H1 (cell line): ENCODE data around the gene PRF1. TPM values are rescaled to one million over a fixed set of nuclear protein-coding genes. Genes with fewer than 3 reads are reported as not detected.

Source experiments
- CTCF ChIA-PET: fragments of 300-600 bp; sonication (Branson Sonifier 250); formaldehyde crosslinking; loops from one replicate; lab custom pipeline; 2021; ENCODE audit not compliant: partially characterized antibody; lab: Charles Lee
- POLR2A ChIA-PET: fragments of 300-600 bp; sonication (Branson Sonifier 250); formaldehyde crosslinking; loops from one replicate; lab custom pipeline; 2021; ENCODE audit warnings: inconsistent platforms; ENCODE audit not compliant: partially characterized antibody; lab: Charles Lee
- DNase-seq, 2 experiments: peaks; one replicate each; pipeline versions ENCODE4 v3.0.0 to v3.0.0-alpha.2; 2010 to 2022; ENCODE audit warnings: low spot score in 2 of 2, low read depth in 1 of 2, mixed read lengths in 1 of 2
- FAIRE-seq: peaks from 2 replicates; lab custom pipeline; 2011; peaks lifted over from hg19 to GRCh38; lab: Jason Lieb, UNC
- H2AFZ ChIP-seq: 2 replicates; pipeline ENCODE4 v1.8.1; 2012; ENCODE audit warnings: low read length, inconsistent platforms
- H2AK5ac ChIP-seq: 2 replicates; pipeline ENCODE4 v1.6.1; 2013; ENCODE audit warnings: low read depth, low read length
- H2BK120ac ChIP-seq: replicated peaks from 2 replicates; pipeline ENCODE3; 2013; ENCODE audit warnings: low read depth, low read length, inconsistent platforms
- H2BK12ac ChIP-seq: 2 replicates; pipeline ENCODE4 v1.6.1; 2013; ENCODE audit warnings: low read depth, low read length
- H2BK15ac ChIP-seq: 2 replicates; pipeline ENCODE4 v1.6.1; 2013; ENCODE audit warnings: low read length
- H2BK20ac ChIP-seq: 2 replicates; pipeline ENCODE4 v1.6.1; 2013; ENCODE audit warnings: low read length
- H2BK5ac ChIP-seq: 2 replicates; pipeline ENCODE4 v1.6.1; 2013; ENCODE audit warnings: low read depth, low read length
- H3K14ac ChIP-seq: 2 replicates; pipeline ENCODE4 v1.6.1; 2013; ENCODE audit warnings: inconsistent platforms; ENCODE audit not compliant: insufficient read length
- H3K18ac ChIP-seq: 2 replicates; pipeline ENCODE4 v1.6.1; 2013; ENCODE audit warnings: low read length; ENCODE audit errors: extremely low read depth
- H3K23ac ChIP-seq: 2 replicates; pipeline ENCODE4 v1.6.1; 2013; ENCODE audit warnings: inconsistent platforms; ENCODE audit not compliant: insufficient read length
- H3K23me2 ChIP-seq: 2 replicates; pipeline ENCODE4 v1.6.1; 2013; ENCODE audit warnings: low read depth, low read length
- H3K27ac ChIP-seq: 2 replicates; pipeline ENCODE4 v1.6.1; 2011; ENCODE audit warnings: low read depth, low read length, inconsistent platforms
- H3K27me3 ChIP-seq, 4 experiments: replicated peaks in 1 of 4; 1 replicate in 1 of 4; 2 replicates in 3 of 4; pipeline versions ENCODE4 v1.6.1 to v1.8.1; 2011 to 2013; ENCODE audit warnings: low read length in 3 of 4, mild to moderate bottlenecking in 3 of 4, inconsistent platforms in 2 of 4, mixed read lengths in 2 of 4, moderate library complexity in 1 of 4; ENCODE audit not compliant: control insufficient read depth in 3 of 4, insufficient read depth in 3 of 4; ENCODE audit errors: extremely low read depth in 1 of 4
- H3K36me3 ChIP-seq, 4 experiments: 2 replicates each; pipeline versions ENCODE4 v1.6.1 to v1.8.1; 2011 to 2013; ENCODE audit warnings: mild to moderate bottlenecking in 4 of 4, low read length in 3 of 4, moderate library complexity in 2 of 4, control low read depth in 1 of 4, inconsistent platforms in 1 of 4; ENCODE audit not compliant: insufficient read depth in 4 of 4, control insufficient read depth in 2 of 4
- H3K4ac ChIP-seq: replicated peaks from 2 replicates; pipeline ENCODE3; 2013; ENCODE audit warnings: low read length, low read depth, mixed read lengths, inconsistent platforms; ENCODE audit not compliant: insufficient read length
- H3K4me1 ChIP-seq, 4 experiments: replicated peaks in 1 of 4; 1 replicate in 1 of 4; 2 replicates in 3 of 4; pipeline versions ENCODE4 v1.6.1 to v1.8.1; 2011 to 2013; ENCODE audit warnings: low read length in 3 of 4, inconsistent platforms in 2 of 4, mixed read lengths in 1 of 4; ENCODE audit not compliant: insufficient read depth in 4 of 4, control insufficient read depth in 3 of 4
- H3K4me2 ChIP-seq, 2 experiments: 2 replicates each; pipeline versions ENCODE4 v1.6.1 to v1.8.1; 2011 to 2013; ENCODE audit warnings: low read depth in 2 of 2, low read length in 2 of 2, control low read depth in 1 of 2, inconsistent platforms in 1 of 2, mild to moderate bottlenecking in 1 of 2; ENCODE audit not compliant: insufficient read depth in 1 of 2
- H3K4me3 ChIP-seq, 4 experiments: fragments of 200-600, 300-600 bp in 1 of 4; sonication (generic), shearing (Covaris generic), sonication (Bioruptor Twin) in 1 of 4; 2 replicates each; pipeline versions ENCODE4 v1.5.1 to v1.8.1; 2011 to 2016; ENCODE audit warnings: low read length in 4 of 4, low read depth in 3 of 4, control low read depth in 2 of 4, inconsistent platforms in 2 of 4, mild to moderate bottlenecking in 2 of 4, mixed read lengths in 1 of 4, moderate library complexity in 1 of 4; ENCODE audit not compliant: insufficient read depth in 2 of 4; ENCODE audit errors: extremely low read depth in 1 of 4
- H3K56ac ChIP-seq: replicated peaks from 2 replicates; pipeline ENCODE3; 2013; ENCODE audit warnings: low read depth, mild to moderate bottlenecking, mixed read lengths, low read length, inconsistent platforms; ENCODE audit not compliant: insufficient read length
- H3K79me1 ChIP-seq: 2 replicates; pipeline ENCODE4 v1.6.1; 2013; ENCODE audit warnings: low read depth, low read length, control low read depth
- H3K79me2 ChIP-seq, 2 experiments: 2 replicates each; pipeline versions ENCODE4 v1.6.1 to v1.8.1; 2012 to 2013; ENCODE audit warnings: low read length in 2 of 2, mild to moderate bottlenecking in 2 of 2, inconsistent platforms in 1 of 2; ENCODE audit not compliant: insufficient read depth in 2 of 2, control insufficient read depth in 1 of 2
- H3K9ac ChIP-seq, 4 experiments: replicated peaks in 1 of 4; 1 replicate in 1 of 4; 2 replicates in 3 of 4; pipeline versions ENCODE4 v1.6.1 to v1.8.1; 2011 to 2013; ENCODE audit warnings: low read depth in 3 of 4, low read length in 3 of 4, control low read depth in 2 of 4, mild to moderate bottlenecking in 2 of 4, moderate library complexity in 2 of 4, inconsistent platforms in 1 of 4; ENCODE audit errors: extremely low read depth in 1 of 4
- H3K9me3 ChIP-seq, 2 experiments: 2 replicates each; pipeline versions ENCODE4 v1.6.1 to v1.8.1; 2012 to 2013; ENCODE audit warnings: mild to moderate bottlenecking in 2 of 2, moderate library complexity in 2 of 2, control low read depth in 1 of 2, inconsistent platforms in 1 of 2, low read depth in 1 of 2, low read length in 1 of 2, mixed read lengths in 1 of 2; ENCODE audit not compliant: insufficient read depth in 2 of 2
- H4K20me1 ChIP-seq, 2 experiments: replicated peaks in 1 of 2; 2 replicates each; pipeline versions ENCODE3 to v1.8.1; 2011 to 2013; ENCODE audit warnings: inconsistent platforms in 2 of 2, low read length in 2 of 2, mild to moderate bottlenecking in 1 of 2; ENCODE audit not compliant: insufficient read depth in 2 of 2, control insufficient read depth in 1 of 2
- H4K5ac ChIP-seq: 2 replicates; pipeline ENCODE4 v1.6.1; 2013; ENCODE audit warnings: low read length, low read depth, mixed read lengths, inconsistent platforms; ENCODE audit not compliant: insufficient read length
- H4K8ac ChIP-seq: 2 replicates; pipeline ENCODE4 v1.8.0; 2013; ENCODE audit warnings: mild to moderate bottlenecking, moderate library complexity, low read length, inconsistent platforms; ENCODE audit not compliant: insufficient read depth; ENCODE audit errors: extremely low read depth
- H4K91ac ChIP-seq: replicated peaks from 2 replicates; pipeline ENCODE3; 2013; ENCODE audit warnings: low read length, mixed read lengths, inconsistent platforms; ENCODE audit not compliant: insufficient read length
- BRCA1 ChIP-seq: IDR thresholded peaks from 2 replicates; pipeline ENCODE4 v1.6.1; 2012; ENCODE audit warnings: low read depth, low read length, improper control_type of control experiment
- CBX8 ChIP-seq: fragments of 300-800, 300-1000 bp; sonication (generic); IDR thresholded peaks from 2 replicates; pipeline ENCODE4 v1.7.1; 2016; ENCODE audit warnings: low read depth, low read length, borderline replicate concordance
- MAFK ChIP-seq: IDR thresholded peaks from 2 replicates; pipeline ENCODE4 v1.6.1; 2012; ENCODE audit warnings: low read depth, mild to moderate bottlenecking, improper control_type of control experiment, low read length
- RAD21 ChIP-seq, 2 experiments: IDR thresholded peaks in 1 of 2; conservative IDR thresholded peaks in 1 of 2; 2 replicates each; pipeline ENCODE4 v1.6.1; 2011; ENCODE audit warnings: low read depth in 2 of 2, low read length in 2 of 2, improper control_type of control experiment in 1 of 2, inconsistent platforms in 1 of 2, mild to moderate bottlenecking in 1 of 2, moderate library complexity in 1 of 2
- SRF ChIP-seq: IDR thresholded peaks from 2 replicates; pipeline ENCODE4 v1.6.1; 2011; ENCODE audit warnings: mild to moderate bottlenecking, low read depth, low read length, moderate library complexity
- SUZ12 ChIP-seq: fragments of 200-600 bp; sonication (generic); IDR thresholded peaks from 2 replicates; pipeline ENCODE4 v1.6.1; 2012; ENCODE audit warnings: mild to moderate bottlenecking, inconsistent platforms, low read length, moderate library complexity, mixed read lengths
- WGBS, 2 experiments: shearing (Covaris generic) in 1 of 2; methylation state at CpG; one replicate each; pipeline versions ENCODE4 v1.1.6 to v1.1.7; 2013 to 2015; ENCODE audit warnings: low lambda C conversion rate in 2 of 2, mixed read lengths in 2 of 2, inconsistent platforms in 1 of 2, low coverage in 1 of 2, missing lambda C conversion rate in 1 of 2; ENCODE audit not compliant: insufficient replicate concordance in 2 of 2, insufficient coverage in 1 of 2, insufficient read length in 1 of 2; ENCODE audit errors: extremely low coverage in 1 of 2, missing lambda C conversion rate in 1 of 2; 5-methylcytosine and 5-hydroxymethylcytosine counted together
- polyA plus RNA-seq, 7 experiments: library from polyadenylated mRNA; depleted of rRNA in 3 of 7; stranded (reverse) in 5 of 7; unstranded in 2 of 7; fragments of >200 nt in 5 of 7; fragments of 200-250 nt in 2 of 7; gene quantifications; 1 replicate in 5 of 7; 2 replicates in 1 of 7; 4 replicates in 1 of 7; pipeline versions ENCODE4 v1.2.1 to v1.2.3, GENCODE V29; 2011 to 2013; ENCODE audit warnings: missing spikeins in 2 of 7, mixed read lengths in 2 of 7
- total RNA-seq: library from RNA; stranded (reverse); fragmentation: NEBNext Ultra II Directional; extraction: Animal tissue kit (Norgen Biotek cat#: 25700); gene quantifications from 2 replicates; pipeline ENCODE4 v1.2.1, GENCODE V29; 2021

PRF1 gene
- total and polyA plus RNA-seq, 2 of the 8 experiments (the other 6 are each of a cell fraction or from before 2014, with no cell fraction given): 0.15 TPM; not detected in 1

- peaks cover 0 to 6% (median 4%) of the 10 kb centered on the region in 4 experiments; a peak in 5 of 7 replicates for H3K4me1 ChIP-seq
- H3K4me2 ChIP-seq: no peak overlapping the region
- no peak overlapping the region for H3K23ac ChIP-seq
- H3K27me3 ChIP-seq: no peaks in the 10 kb centered on the region
- no peaks in the 10 kb centered on the region for H3K36me3 ChIP-seq
- H2BK20ac ChIP-seq: no peak overlapping the region; the same call in 1 of the 2 replicates
- peak; percentile 36 for FAIRE-seq
- H2AK5ac ChIP-seq: no peak overlapping the region
- DNase-seq: peak; percentile 31 to 66
- H3K9me3 ChIP-seq: no peaks in the 10 kb centered on the region
- no peak overlapping the region; the same call in 1 of the 2 replicates for H4K8ac ChIP-seq
- H2BK12ac ChIP-seq: peak overlapping the region; percentile 6; the same call in 1 of the 2 replicates
- 0 out of 2 replicates have a peak, but pooled peaks have one; percentile 39 for TF ChIP-seq MAFK
- TF ChIP-seq BRCA1: no peak
- peak; percentile 93 for TF ChIP-seq SRF
- peak in 1 of 2 experiments; percentile 6; a peak in 1 of 4 replicates for TF ChIP-seq RAD21 (IDR thresholded peaks at IDR 0.05 in 1 of 2, conservative IDR thresholded peaks at IDR 0.05 in 1 of 2; ENCODE audit: low read depth in 2 of 2, low read length in 2 of 2)
- TF ChIP-seq SUZ12: no peak
- TF ChIP-seq CBX8: no peak
- no peak overlapping the region for H3K14ac ChIP-seq
- H3K4ac ChIP-seq: no peak overlapping the region
- H2AFZ ChIP-seq: no peak overlapping the region
- CTCF ChIA-PET: interaction anchor here (0.7 to 7.4 kb wide), 9 partner anchors 11 to 236 kb away, joined by 3 to 47 read pairs (median 4); no protein-coding TSS in a partner anchor
- H2BK120ac ChIP-seq: no peak overlapping the region
- no peak overlapping the region for H4K5ac ChIP-seq
- POLR2A ChIA-PET: interaction anchor here (1.3 kb wide), 1 partner anchor 11 kb away, joined by 3 read pairs; no protein-coding TSS in a partner anchor
- H2BK5ac ChIP-seq: no peak overlapping the region
- no peak overlapping the region for H3K56ac ChIP-seq
- no peaks in the 10 kb centered on the region for H3K23me2 ChIP-seq
- 46% methylated on average over 7 of the region's 7 CpGs; no CpG with 5 or more reads in 1 of the 2 experiments for WGBS, 2 experiments
- H4K91ac ChIP-seq: no peak overlapping the region
- no peaks in the 10 kb centered on the region for H4K20me1 ChIP-seq
- H3K9ac ChIP-seq: no peak overlapping the region; a peak in 2 of 7 replicates
- no peak overlapping the region for H2BK15ac ChIP-seq
- no peaks in the 10 kb centered on the region for H3K79me2 ChIP-seq
- no peak overlapping the region for H3K4me3 ChIP-seq
- no peaks in the 10 kb centered on the region for H3K79me1 ChIP-seq
- H3K18ac ChIP-seq: no peak overlapping the region
- no peak overlapping the region for H3K27ac ChIP-seq
Measured at GRCh38 chr10:70584909-70585544, 17.5 kb downstream of the PRF1 start.
